K562 (cell line): ENCODE measurements around the gene IRX2. TPM values are rescaled to one million over a fixed set of nuclear protein-coding genes. Genes with fewer than 3 reads are reported as not detected.

Experiments
- ATAC-seq: fragments of 200-7000 bp; cut with Tn5 transposase; 3 replicates; pipeline ENCODE4 v1.9.1; 2020; ENCODE audit warnings: moderate library complexity
- BruUV-seq: library from RNA; stranded (reverse); fragments of 400-500 nt; replicated peaks from 2 replicates; lab custom pipeline; 2021; lab: Mats Ljungman, UMichigan
- CTCF ChIA-PET: fragments of 300-600 bp; formaldehyde crosslinking; extraction: SDS; loops from one replicate; lab custom pipeline; 2021; ENCODE audit warnings: low intra/inter-chr PET ratio; lab: Yijun Ruan, JAX
- POLR2A ChIA-PET: fragments of 300-600, 350-650 bp; sonication (Branson Sonifier 250); formaldehyde crosslinking; extraction: SDS; loops from one replicate; lab custom pipeline; 2021; ENCODE audit warnings: antibody characterized with exemption, inconsistent platforms; lab: Yijun Ruan, JAX
- DNase-seq, 4 experiments: peaks; one replicate each; pipeline versions ENCODE4 v3.0.0 to v3.0.0-alpha.2; 2011 to 2018; ENCODE audit warnings: low spot score in 3 of 4, mixed read lengths in 3 of 4; ENCODE audit errors: extremely low read depth in 1 of 4
- FAIRE-seq: peaks from 2 replicates; lab custom pipeline; 2011; peaks lifted over from hg19 to GRCh38; lab: Jason Lieb, UNC
- H2AFZ ChIP-seq: 2 replicates; pipeline ENCODE4 v1.6.0; 2011; ENCODE audit warnings: low read depth, low read length, control low read depth, inconsistent platforms
- H3K27ac ChIP-seq: fragments of 200-600 bp; 3 replicates; pipeline ENCODE4 v1.8.0; 2011; ENCODE audit warnings: low read depth, mild to moderate bottlenecking, control low read depth, inconsistent platforms, low read length, moderate library complexity, mixed read lengths; ENCODE audit errors: extremely low read depth
- H3K27me3 ChIP-seq, 2 experiments: fragments of 300-600 bp in 1 of 2; 2 replicates in 1 of 2; 3 replicates in 1 of 2; pipeline versions ENCODE4 v1.6.0 to v1.8.0; 2011; ENCODE audit warnings: inconsistent platforms in 2 of 2, low read length in 2 of 2, mild to moderate bottlenecking in 1 of 2, mixed read lengths in 1 of 2, moderate library complexity in 1 of 2; ENCODE audit not compliant: control insufficient read depth in 2 of 2, insufficient read depth in 2 of 2
- H3K36me3 ChIP-seq: fragments of 300-600 bp; 3 replicates; pipeline ENCODE4 v1.8.0; 2011; ENCODE audit warnings: mild to moderate bottlenecking, low read length, inconsistent platforms; ENCODE audit not compliant: control insufficient read depth, insufficient read depth
- H3K4me1 ChIP-seq, 2 experiments: fragments of 200-600 bp in 1 of 2; replicated peaks in 1 of 2; 2 replicates in 1 of 2; 3 replicates in 1 of 2; pipeline versions ENCODE4 v1.5.1 to v1.8.0; 2011; ENCODE audit warnings: inconsistent platforms in 2 of 2, low read length in 2 of 2, mild to moderate bottlenecking in 1 of 2, mixed read lengths in 1 of 2, moderate library complexity in 1 of 2; ENCODE audit not compliant: control insufficient read depth in 2 of 2, insufficient read depth in 2 of 2
- H3K4me2 ChIP-seq: 2 replicates; pipeline ENCODE4 v1.6.1; 2011; ENCODE audit warnings: low read length, control low read depth, inconsistent platforms, mixed read lengths; ENCODE audit not compliant: insufficient read depth
- H3K4me3 ChIP-seq: fragments of 200-600 bp; sonication (generic), shearing (Covaris generic); 2 replicates; pipeline ENCODE4 v1.5.1; 2016; ENCODE audit warnings: control low read depth, inconsistent platforms
- H3K79me2 ChIP-seq: fragments of 200-600 bp; 3 replicates; pipeline ENCODE4 v1.8.0; 2011; ENCODE audit warnings: low read length, inconsistent platforms; ENCODE audit not compliant: control insufficient read depth, insufficient read depth
- H3K9ac ChIP-seq, 2 experiments: 2 replicates each; pipeline versions ENCODE4 v1.6.0 to v1.6.1; 2011; ENCODE audit warnings: low read depth in 2 of 2, low read length in 2 of 2, control low read depth in 1 of 2, inconsistent platforms in 1 of 2, mild to moderate bottlenecking in 1 of 2, mixed read lengths in 1 of 2; ENCODE audit not compliant: insufficient read depth in 1 of 2
- H3K9me1 ChIP-seq: one replicate; pipeline ENCODE4 v1.6.0; 2011; ENCODE audit warnings: inconsistent platforms, mild to moderate bottlenecking, low read length, moderate library complexity; ENCODE audit not compliant: control insufficient read depth, insufficient read depth
- H3K9me3 ChIP-seq: replicated peaks from 2 replicates; pipeline ENCODE4 v1.5.1; 2011; ENCODE audit warnings: low read depth, low read length, inconsistent platforms; ENCODE audit not compliant: control insufficient read depth, insufficient read depth
- H4K20me1 ChIP-seq: replicated peaks from 2 replicates; pipeline ENCODE4 v1.6.1; 2011; ENCODE audit warnings: low read length, inconsistent platforms, mixed read lengths; ENCODE audit not compliant: control insufficient read depth, insufficient read depth
- FUS ChIP-seq: fragments of 200-400 bp; formaldehyde crosslinking; optimal IDR thresholded peaks from 2 replicates; pipeline ENCODE3; 2017; ENCODE audit warnings: low read depth, low read length
- HNRNPK ChIP-seq: fragments of 200-400 bp; formaldehyde crosslinking; IDR thresholded peaks from one replicate; pipeline ENCODE4 v1.6.1; 2018; ENCODE audit warnings: mild to moderate bottlenecking, low read depth, low read length; ENCODE audit not compliant: poor library complexity, severe bottlenecking
- MAFF ChIP-seq: IDR thresholded peaks from 2 replicates; pipeline ENCODE4 v1.6.1; 2012; ENCODE audit warnings: low read length, improper control_type of control experiment
- PHF20 ChIP-seq: fragments of 450-650 bp; IDR thresholded peaks from 2 replicates; pipeline ENCODE4 v1.6.1; 2018; ENCODE audit not compliant: partially characterized antibody
- YY1 ChIP-seq, 3 experiments: IDR thresholded peaks; 2 replicates each; pipeline ENCODE4 v1.6.1; 2011; ENCODE audit warnings: low read length in 2 of 3, mild to moderate bottlenecking in 2 of 3, moderate library complexity in 2 of 3, borderline replicate concordance in 1 of 3, control low read depth in 1 of 3, low read depth in 1 of 3; ENCODE audit not compliant: insufficient read depth in 3 of 3, insufficient replicate concordance in 2 of 3, control insufficient read depth in 1 of 3, insufficient read length in 1 of 3; ENCODE audit errors: extremely low read depth in 1 of 3
- ZNF76 ChIP-seq: fragments of 250-450 bp; sonication (Bioruptor Pico); IDR thresholded peaks from 2 replicates; pipeline ENCODE4 v1.4.0; 2020; ENCODE audit warnings: mild to moderate bottlenecking, moderate library complexity, borderline replicate concordance
- WGBS: fragments of 100-300 bp; shearing (Covaris generic); methylation state at CpG from one replicate; pipeline ENCODE4 v1.1.6; 2016; ENCODE audit warnings: low coverage, mixed read lengths; ENCODE audit not compliant: insufficient coverage; ENCODE audit errors: missing lambda C conversion rate; 5-methylcytosine and 5-hydroxymethylcytosine counted together
- in situ Hi-C: fragments of 300-500 bp; cut with MboI; formaldehyde crosslinking; loops from 4 replicates; pipeline ENCODE4 v1.15.0; 2018; ENCODE audit warnings: inconsistent platforms, mixed read lengths
- intact Hi-C: fragments of 100-400 bp; cut with micrococcal nuclease; formaldehyde crosslinking; loops from 2 replicates; pipeline ENCODE4 v1.14.2; 2022
- polyA plus RNA-seq, 8 experiments: library from polyadenylated mRNA; depleted of rRNA in 4 of 8; stranded (reverse) in 5 of 8; unstranded in 3 of 8; fragments of >200 nt; fragmentation: Nextera tagmentation in 2 of 8; fragmentation: Illumina TruSeq in 1 of 8; extraction: Ambion mirVana in 2 of 8; extraction: Trizol in 1 of 8; gene quantifications; 2 replicates each; pipeline versions ENCODE4 v1.2.1 to v1.2.3, GENCODE V29; 2011 to 2014; ENCODE audit warnings: inconsistent platforms in 1 of 8, missing spikeins in 1 of 8
- total RNA-seq, 7 experiments: library from RNA; depleted of rRNA in 6 of 7; stranded (reverse); fragments of >200 nt in 6 of 7; fragmentation: Illumina TruSeq in 2 of 7; extraction: Trizol in 2 of 7; gene quantifications; 2 replicates each; pipeline versions ENCODE4 v1.2.1 to v1.2.3, GENCODE V29; 2011 to 2021; ENCODE audit warnings: low replicate concordance in 1 of 7
- TF ChIP-seq, protein P1 (sequence below), 2 experiments: fragments of 250-450 bp in 1 of 2; fragments of 450-650 bp in 1 of 2; sonication (Bioruptor Pico) in 1 of 2; IDR thresholded peaks; 2 replicates each; pipeline versions ENCODE4 v1.6.1 to v1.8.0; 2016 to 2021; ENCODE audit warnings: mild to moderate bottlenecking in 2 of 2, moderate library complexity in 2 of 2, missing compliant biosample characterization in 1 of 2, missing genetic modification characterization in 1 of 2

The IRX2 gene
- total and polyA plus RNA-seq, 9 of the 15 experiments (the other 6 are each of a cell fraction or from before 2014, with no cell fraction given): 0.13 TPM; not detected in 8

DNA sequence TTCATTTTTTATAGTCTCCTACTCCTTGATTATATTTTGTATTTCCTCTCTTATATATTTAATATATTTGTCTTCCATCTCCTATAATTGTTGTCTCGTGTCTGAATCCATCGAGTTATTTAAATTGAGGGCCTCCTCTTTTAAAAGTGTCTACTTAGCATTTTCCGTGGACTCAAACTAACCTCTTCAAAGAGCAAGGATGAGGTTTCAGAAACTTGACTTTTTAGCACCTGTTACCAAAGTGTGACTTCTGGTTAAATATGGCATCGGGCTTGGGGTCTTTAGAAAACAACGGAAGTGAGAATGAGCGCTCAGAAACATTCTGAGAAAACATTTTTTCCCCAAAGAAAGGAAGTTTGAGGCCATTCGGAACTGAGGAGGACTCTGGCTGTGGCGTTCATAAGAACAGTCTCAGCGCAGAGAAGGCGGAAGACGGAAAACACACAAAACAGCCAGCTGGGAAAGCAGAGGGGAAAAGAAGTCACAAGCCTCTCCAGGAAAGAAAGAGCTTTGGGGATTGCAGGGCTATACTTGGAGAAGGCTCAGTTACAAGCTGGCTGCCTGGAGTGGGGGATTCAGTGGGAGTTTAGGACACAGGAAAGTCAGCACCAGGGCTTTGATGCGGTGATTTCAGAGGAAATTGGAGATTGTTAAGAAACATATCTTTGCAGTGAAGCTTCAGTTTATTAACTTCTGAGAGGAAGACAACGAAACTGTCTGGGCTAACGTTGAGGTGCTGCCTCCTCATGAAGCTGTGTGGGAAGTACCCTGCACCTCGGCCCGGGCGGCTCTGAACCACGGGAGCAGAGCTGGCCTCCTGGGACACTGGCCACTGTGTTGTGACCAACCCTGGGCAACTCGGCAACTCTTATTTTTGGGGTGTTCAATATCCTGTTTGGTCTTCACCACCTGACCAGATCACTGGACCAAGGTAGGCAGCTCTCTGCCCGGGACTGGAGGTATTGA lies 25.1 kb upstream of the IRX2 start (continued):
- TF ChIP-seq YY1 (IDR thresholded peaks at IDR 0.05; ENCODE audit: borderline replicate concordance in 1 of 3, control insufficient read depth in 1 of 3, extremely low read depth in 1 of 3, insufficient read depth in 3 of 3, insufficient read length in 1 of 3, insufficient replicate concordance in 2 of 3, low read depth in 1 of 3, low read length in 2 of 3): no peak
- peak; percentile 62 for TF ChIP-seq MAFF
- no peak for TF ChIP-seq FUS
- TF ChIP-seq PHF20: no peak
- TF ChIP-seq HNRNPK: no peak

GRCh38 chr5:2773327-2773726 lies 21.9 kb upstream of the IRX2 start:
- Histone ChIP-seq H3K4me2 (no peak overlapping the region), H3K79me2 (no peaks in the 10 kb centered on the region), H3K4me1 (no peaks in the 10 kb centered on the region), H3K9ac (no peak overlapping the region), H2AFZ (no peak overlapping the region), H3K36me3 (no peaks in the 10 kb centered on the region), H4K20me1 (no peaks in the 10 kb centered on the region), H3K4me3 (no peak overlapping the region), H3K9me3 (no peaks in the 10 kb centered on the region), H3K9me1 (no peaks in the 10 kb centered on the region), H3K27me3 (no peaks in the 10 kb centered on the region; a peak in 1 of 5 replicates), H3K27ac (no peak overlapping the region)
- 0% methylated on average over 6 of the region's 6 CpGs for WGBS
- in situ Hi-C loops: no loop called here
- intact Hi-C loops: no loop called here
- CTCF ChIA-PET: no interaction called here
- no TSS peak for BruUV-seq
- no peak for DNase-seq
- no peak for FAIRE-seq
- no peak for ATAC-seq
- POLR2A ChIA-PET: no interaction called here
- TF ChIP-seq, protein P1, sequence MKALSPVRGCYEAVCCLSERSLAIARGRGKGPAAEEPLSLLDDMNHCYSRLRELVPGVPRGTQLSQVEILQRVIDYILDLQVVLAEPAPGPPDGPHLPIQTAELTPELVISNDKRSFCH (CRISPR knock-in tag; IDR thresholded peaks at IDR 0.05): no peak
- TF ChIP-seq, protein P1 (tag; IDR thresholded peaks at IDR 0.05): no peak
- no peak for TF ChIP-seq ZNF76
